ENCODE measurements around the gene HYDIN. TPM values are rescaled to one million over a fixed set of nuclear protein-coding genes. Genes with fewer than 3 reads are reported as not detected.
"Not testable (repeated sequence)": the region's sequence is repeated elsewhere in the genome, so short reads cannot be mapped to it uniquely, and the experiment has no call there.

The HYDIN gene
- total RNA-seq, 1 experiment from 2014 or later = 0.35 TPM

GRCh38 chr16:71069842-71070241 is 160.7 kb downstream of the HYDIN start:
- POLR2A ChIA-PET; intact Hi-C loops (cut with micrococcal nuclease); BruUV-seq (replicated peaks); H3K4me3 Mint-ChIP-seq (ENCODE audit: unreplicated experiment); H3K27ac Mint-ChIP-seq (ENCODE audit: low read depth, unreplicated experiment); CTCF ChIA-PET; H3K36me3 Mint-ChIP-seq (ENCODE audit: insufficient read depth, unreplicated experiment); DNase-seq (ENCODE audit: unreplicated experiment); H3K4me1 Mint-ChIP-seq (ENCODE audit: insufficient read depth, unreplicated experiment); H3K9me3 Mint-ChIP-seq (ENCODE audit: unreplicated experiment): not testable (repeated sequence)
- H3K27me3 Mint-ChIP-seq (ENCODE audit: insufficient read depth, unreplicated experiment) = peaks cover 16% of the 10 kb centered on the region

GRCh38 chr16:71053897-71054609 is 176.5 kb downstream of the HYDIN start:
- H3K27ac Mint-ChIP-seq (ENCODE audit: low read depth, unreplicated experiment); CTCF ChIA-PET; H3K4me3 Mint-ChIP-seq (ENCODE audit: unreplicated experiment); BruUV-seq (replicated peaks); H3K36me3 Mint-ChIP-seq (ENCODE audit: insufficient read depth, unreplicated experiment); H3K4me1 Mint-ChIP-seq (ENCODE audit: insufficient read depth, unreplicated experiment); POLR2A ChIA-PET; H3K9me3 Mint-ChIP-seq (ENCODE audit: unreplicated experiment); DNase-seq (ENCODE audit: unreplicated experiment); intact Hi-C loops (cut with micrococcal nuclease): not testable (repeated sequence)
- peaks cover 10% of the 10 kb centered on the region for H3K27me3 Mint-ChIP-seq (ENCODE audit: insufficient read depth, unreplicated experiment)

GRCh38 chr16:71050307-71050706 is 180.2 kb downstream of the HYDIN start:
- H3K9me3 Mint-ChIP-seq (ENCODE audit: unreplicated experiment); H3K36me3 Mint-ChIP-seq (ENCODE audit: insufficient read depth, unreplicated experiment); H3K4me3 Mint-ChIP-seq (ENCODE audit: unreplicated experiment); BruUV-seq (replicated peaks); POLR2A ChIA-PET; DNase-seq (ENCODE audit: unreplicated experiment); CTCF ChIA-PET; H3K27ac Mint-ChIP-seq (ENCODE audit: low read depth, unreplicated experiment); intact Hi-C loops (cut with micrococcal nuclease); H3K4me1 Mint-ChIP-seq (ENCODE audit: insufficient read depth, unreplicated experiment): not testable (repeated sequence)
- H3K27me3 Mint-ChIP-seq (ENCODE audit: insufficient read depth, unreplicated experiment) = peaks cover 10% of the 10 kb centered on the region

- H3K4me1 Mint-ChIP-seq (ENCODE audit: insufficient read depth, unreplicated experiment); BruUV-seq (replicated peaks); DNase-seq (ENCODE audit: unreplicated experiment); H3K27ac Mint-ChIP-seq (ENCODE audit: low read depth, unreplicated experiment); H3K36me3 Mint-ChIP-seq (ENCODE audit: insufficient read depth, unreplicated experiment); H3K9me3 Mint-ChIP-seq (ENCODE audit: unreplicated experiment); intact Hi-C loops (cut with micrococcal nuclease); POLR2A ChIA-PET; H3K4me3 Mint-ChIP-seq (ENCODE audit: unreplicated experiment); CTCF ChIA-PET: not testable (repeated sequence)
- H3K27me3 Mint-ChIP-seq (ENCODE audit: insufficient read depth, unreplicated experiment) = peaks cover 24% of the 10 kb centered on the region
Measured at GRCh38 chr16:71039368-71040111, 191.0 kb downstream of the HYDIN start.

GRCh38 chr16:71038421-71038820 is 192.1 kb downstream of the HYDIN start:
- H3K9me3 Mint-ChIP-seq (ENCODE audit: unreplicated experiment); CTCF ChIA-PET; intact Hi-C loops (cut with micrococcal nuclease); H3K4me1 Mint-ChIP-seq (ENCODE audit: insufficient read depth, unreplicated experiment); H3K27ac Mint-ChIP-seq (ENCODE audit: low read depth, unreplicated experiment); BruUV-seq (replicated peaks); DNase-seq (ENCODE audit: unreplicated experiment); H3K36me3 Mint-ChIP-seq (ENCODE audit: insufficient read depth, unreplicated experiment); POLR2A ChIA-PET; H3K4me3 Mint-ChIP-seq (ENCODE audit: unreplicated experiment): not testable (repeated sequence)
- peaks cover 17% of the 10 kb centered on the region for H3K27me3 Mint-ChIP-seq (ENCODE audit: insufficient read depth, unreplicated experiment)

GRCh38 chr16:71037987-71038386 is 192.5 kb downstream of the HYDIN start:
- BruUV-seq (replicated peaks); CTCF ChIA-PET; H3K4me3 Mint-ChIP-seq (ENCODE audit: unreplicated experiment); POLR2A ChIA-PET; H3K4me1 Mint-ChIP-seq (ENCODE audit: insufficient read depth, unreplicated experiment); intact Hi-C loops (cut with micrococcal nuclease); H3K27ac Mint-ChIP-seq (ENCODE audit: low read depth, unreplicated experiment); H3K9me3 Mint-ChIP-seq (ENCODE audit: unreplicated experiment); H3K36me3 Mint-ChIP-seq (ENCODE audit: insufficient read depth, unreplicated experiment): not testable (repeated sequence)
- peak; percentile 14 for DNase-seq (ENCODE audit: unreplicated experiment)
- H3K27me3 Mint-ChIP-seq (ENCODE audit: insufficient read depth, unreplicated experiment) = peaks cover 13% of the 10 kb centered on the region

GRCh38 chr16:71028032-71028727 is 202.3 kb downstream of the HYDIN start:
- peaks cover 14% of the 10 kb centered on the region for H3K27me3 Mint-ChIP-seq (ENCODE audit: insufficient read depth, unreplicated experiment)
- H3K27ac Mint-ChIP-seq (ENCODE audit: low read depth, unreplicated experiment); POLR2A ChIA-PET; intact Hi-C loops (cut with micrococcal nuclease); H3K36me3 Mint-ChIP-seq (ENCODE audit: insufficient read depth, unreplicated experiment); H3K4me3 Mint-ChIP-seq (ENCODE audit: unreplicated experiment); DNase-seq (ENCODE audit: unreplicated experiment); H3K9me3 Mint-ChIP-seq (ENCODE audit: unreplicated experiment); BruUV-seq (replicated peaks); CTCF ChIA-PET; H3K4me1 Mint-ChIP-seq (ENCODE audit: insufficient read depth, unreplicated experiment): not testable (repeated sequence)

- H3K4me3 Mint-ChIP-seq (ENCODE audit: unreplicated experiment); H3K27ac Mint-ChIP-seq (ENCODE audit: low read depth, unreplicated experiment); CTCF ChIA-PET; BruUV-seq (replicated peaks); DNase-seq (ENCODE audit: unreplicated experiment); intact Hi-C loops (cut with micrococcal nuclease); H3K4me1 Mint-ChIP-seq (ENCODE audit: insufficient read depth, unreplicated experiment); H3K9me3 Mint-ChIP-seq (ENCODE audit: unreplicated experiment); POLR2A ChIA-PET; H3K36me3 Mint-ChIP-seq (ENCODE audit: insufficient read depth, unreplicated experiment): not testable (repeated sequence)
- peaks cover 14% of the 10 kb centered on the region for H3K27me3 Mint-ChIP-seq (ENCODE audit: insufficient read depth, unreplicated experiment)
Measured at GRCh38 chr16:71027511-71027910, 203.0 kb downstream of the HYDIN start.

GRCh38 chr16:71023851-71024439 is 206.6 kb downstream of the HYDIN start:
- DNase-seq (ENCODE audit: unreplicated experiment); H3K4me1 Mint-ChIP-seq (ENCODE audit: insufficient read depth, unreplicated experiment); H3K9me3 Mint-ChIP-seq (ENCODE audit: unreplicated experiment); BruUV-seq (replicated peaks); H3K4me3 Mint-ChIP-seq (ENCODE audit: unreplicated experiment); H3K27ac Mint-ChIP-seq (ENCODE audit: low read depth, unreplicated experiment); intact Hi-C loops (cut with micrococcal nuclease); H3K36me3 Mint-ChIP-seq (ENCODE audit: insufficient read depth, unreplicated experiment); POLR2A ChIA-PET; CTCF ChIA-PET: not testable (repeated sequence)
- H3K27me3 Mint-ChIP-seq (ENCODE audit: insufficient read depth, unreplicated experiment) = peaks cover 25% of the 10 kb centered on the region
